Measurements from ENCODE around the gene GFOD2. TPM values are rescaled to one million over a fixed set of nuclear protein-coding genes. Genes with fewer than 3 reads are reported as not detected.

The GFOD2 gene
- total and polyA plus RNA-seq, 3 donors from 2014 or later = 18.0 to 23.0 (median 20.4) TPM

GRCh38 chr16:67655363-67655762 lies 63.8 kb downstream of the GFOD2 start:
- no peak for DNase-seq
- no peaks in the 10 kb centered on the region for H3K9me3 ChIP-seq
- H3K4me3 ChIP-seq = no peak overlapping the region
- WGBS, 2 donors = 69 to 86% methylated on average over 4 of the region's 4 CpGs
- TF ChIP-seq CTCF (IDR thresholded peaks at IDR 0.05) (no peak), POLR2A (IDR thresholded peaks at IDR 0.05) (no peak)
- no peaks in the 10 kb centered on the region for H3K36me3 ChIP-seq (ENCODE audit: low read depth, missing control alignments)
- peaks cover 15% of the 10 kb centered on the region for H3K4me1 ChIP-seq
- H3K27ac ChIP-seq = no peak overlapping the region
- H3K27me3 ChIP-seq = no peaks in the 10 kb centered on the region
- intact Hi-C loops (cut with DNase I; ENCODE audit: low total_unique reads) = loop anchor here (5.0 kb wide), 1 partner anchor 83 kb away; no protein-coding TSS in a partner anchor

GRCh38 chr16:67654403-67654911 lies 64.7 kb downstream of the GFOD2 start:
- Histone ChIP-seq H3K9me3 (no peaks in the 10 kb centered on the region), H3K36me3 (ENCODE audit: low read depth, missing control alignments) (no peaks in the 10 kb centered on the region), H3K4me3 (no peak overlapping the region), H3K27ac (no peak overlapping the region), H3K27me3 (no peaks in the 10 kb centered on the region), H3K4me1 (peaks cover 12% of the 10 kb centered on the region)
- intact Hi-C loops (cut with DNase I; ENCODE audit: low total_unique reads) = no loop called here
- no peak for DNase-seq
- WGBS, 2 donors = 43 to 52% methylated on average over 22 to 30 of the region's 30 CpGs
- TF ChIP-seq POLR2A (IDR thresholded peaks at IDR 0.05) (no peak), CTCF (IDR thresholded peaks at IDR 0.05) (no peak)

GRCh38 chr16:67653789-67654402 lies 65.2 kb downstream of the GFOD2 start:
- 14 to 40% methylated on average over 18 to 22 of the region's 25 CpGs for WGBS, 2 donors
- Histone ChIP-seq H3K9me3 (no peaks in the 10 kb centered on the region), H3K27ac (no peak overlapping the region), H3K4me1 (peaks cover 7% of the 10 kb centered on the region), H3K4me3 (peak overlapping the region in 1 of 2 donors; percentile 44), H3K27me3 (no peaks in the 10 kb centered on the region), H3K36me3 (ENCODE audit: low read depth, missing control alignments) (no peaks in the 10 kb centered on the region)
- DNase-seq = no peak
- TF ChIP-seq POLR2A (IDR thresholded peaks at IDR 0.05) (no peak), CTCF (IDR thresholded peaks at IDR 0.05) (no peak)
- intact Hi-C loops (cut with DNase I; ENCODE audit: low total_unique reads) = no loop called here

GRCh38 chr16:67653128-67653788 lies 65.9 kb downstream of the GFOD2 start:
- intact Hi-C loops (cut with DNase I; ENCODE audit: low total_unique reads) = no loop called here
- Histone ChIP-seq H3K27me3 (no peaks in the 10 kb centered on the region), H3K36me3 (ENCODE audit: low read depth, missing control alignments) (no peaks in the 10 kb centered on the region), H3K27ac (no peak overlapping the region), H3K9me3 (no peaks in the 10 kb centered on the region), H3K4me3 (peak overlapping the region in 1 of 2 donors; percentile 44), H3K4me1 (peaks cover 7% of the 10 kb centered on the region)
- no peak for DNase-seq
- TF ChIP-seq CTCF (IDR thresholded peaks at IDR 0.05) (peak in 1 of 3 experiments; percentile 28), POLR2A (IDR thresholded peaks at IDR 0.05) (no peak)
- whole genome bisulfite sequencing, 2 donors = 0 to 10% methylated on average over 12 to 37 of the region's 68 CpGs
